NCI-H2196 (cell line): Measurements from ENCODE around the gene CACNA1C.
A peak's percentile ranks its signal among the peaks of the same experiment; 100 is the strongest.

ENCODE experiments used
- DNase-seq: peaks from one replicate; lab custom pipeline; 2025; ENCODE audit not compliant: unreplicated experiment; lab: John Stamatoyannopoulos, UW

The CACNA1C gene

GRCh38 chr12:2312175-2312574 lies 259.4 kb downstream of the CACNA1C start:
- DNase-seq = no peak

- no peak for DNase-seq
Observed at GRCh38 chr12:2312770-2313169, 260.0 kb downstream of the CACNA1C start.

- no peak for DNase-seq
Observed at GRCh38 chr12:2314492-2314891, 261.7 kb downstream of the CACNA1C start.

GRCh38 chr12:2317772-2318171 lies 265.0 kb downstream of the CACNA1C start:
- DNase-seq = no peak

- no peak for DNase-seq
Observed at GRCh38 chr12:2318286-2318685, 265.5 kb downstream of the CACNA1C start.

- no peak for DNase-seq
Observed at GRCh38 chr12:2319136-2319535, 266.3 kb downstream of the CACNA1C start.

- DNase-seq = no peak
Observed at GRCh38 chr12:2319737-2320506, 267.1 kb downstream of the CACNA1C start.

GRCh38 chr12:2320841-2321240 lies 268.1 kb downstream of the CACNA1C start:
- DNase-seq = no peak

GRCh38 chr12:2322554-2323120 lies 269.9 kb downstream of the CACNA1C start:
- DNase-seq = peak; percentile 59

GRCh38 chr12:2323532-2324255 lies 270.9 kb downstream of the CACNA1C start:
- no peak for DNase-seq

- peak; percentile 78 for DNase-seq
Observed at GRCh38 chr12:2324387-2324786, 271.6 kb downstream of the CACNA1C start.

GRCh38 chr12:2325519-2325918 lies 272.7 kb downstream of the CACNA1C start:
- no peak for DNase-seq

- DNase-seq = no peak
Observed at GRCh38 chr12:2326470-2326869, 273.7 kb downstream of the CACNA1C start.

- no peak for DNase-seq
Observed at GRCh38 chr12:2328661-2329060, 275.9 kb downstream of the CACNA1C start.

GRCh38 chr12:2329661-2330210 lies 276.9 kb downstream of the CACNA1C start:
- DNase-seq = no peak

- no peak for DNase-seq
Observed at GRCh38 chr12:2332236-2332635, 279.4 kb downstream of the CACNA1C start.

- DNase-seq = no peak
Observed at GRCh38 chr12:2332947-2333346, 280.2 kb downstream of the CACNA1C start.

- DNase-seq = no peak
Observed at GRCh38 chr12:2333491-2334195, 280.9 kb downstream of the CACNA1C start.

- DNase-seq = no peak
Observed at GRCh38 chr12:2334271-2334670, 281.5 kb downstream of the CACNA1C start.

GRCh38 chr12:2334689-2335088 lies 281.9 kb downstream of the CACNA1C start:
- DNase-seq = no peak

GRCh38 chr12:2335109-2335508 lies 282.3 kb downstream of the CACNA1C start:
- no peak for DNase-seq
